Adrenal gland (tissue), 5 donors: Measurements from ENCODE around the gene TMEM200C.
"Not testable (repeated sequence)": the region's sequence is repeated elsewhere in the genome, so short reads cannot be mapped to it uniquely, and the experiment has no call there.

Experiments
- POLR2A ChIP-seq, 2 donors: fragments of 450-650 bp; IDR thresholded peaks; one replicate each; pipeline ENCODE4 v1.6.1; 2017; ENCODE audit warnings: antibody characterized with exemption in 2 of 2, mild to moderate bottlenecking in 2 of 2, moderate library complexity in 1 of 2
- TF ChIP-seq, protein P1 (sequence below), 6 experiments: fragments of 450-650 bp in 4 of 6; fragments of 200-600 bp in 2 of 6; sonication (generic) in 1 of 6; IDR thresholded peaks; 1 replicate in 5 of 6; 2 replicates in 1 of 6; pipeline versions ENCODE4 v1.5.1 to v1.8.0; 2016 to 2021; ENCODE audit warnings: antibody characterized with exemption in 6 of 6, mild to moderate bottlenecking in 2 of 6, moderate library complexity in 1 of 6
- donor health status: DM: no; HTN: no; CAD: no.

GRCh38 chr18:5862127-5862526, 33.2 kb downstream of the TMEM200C start:
- TF ChIP-seq, protein P1, sequence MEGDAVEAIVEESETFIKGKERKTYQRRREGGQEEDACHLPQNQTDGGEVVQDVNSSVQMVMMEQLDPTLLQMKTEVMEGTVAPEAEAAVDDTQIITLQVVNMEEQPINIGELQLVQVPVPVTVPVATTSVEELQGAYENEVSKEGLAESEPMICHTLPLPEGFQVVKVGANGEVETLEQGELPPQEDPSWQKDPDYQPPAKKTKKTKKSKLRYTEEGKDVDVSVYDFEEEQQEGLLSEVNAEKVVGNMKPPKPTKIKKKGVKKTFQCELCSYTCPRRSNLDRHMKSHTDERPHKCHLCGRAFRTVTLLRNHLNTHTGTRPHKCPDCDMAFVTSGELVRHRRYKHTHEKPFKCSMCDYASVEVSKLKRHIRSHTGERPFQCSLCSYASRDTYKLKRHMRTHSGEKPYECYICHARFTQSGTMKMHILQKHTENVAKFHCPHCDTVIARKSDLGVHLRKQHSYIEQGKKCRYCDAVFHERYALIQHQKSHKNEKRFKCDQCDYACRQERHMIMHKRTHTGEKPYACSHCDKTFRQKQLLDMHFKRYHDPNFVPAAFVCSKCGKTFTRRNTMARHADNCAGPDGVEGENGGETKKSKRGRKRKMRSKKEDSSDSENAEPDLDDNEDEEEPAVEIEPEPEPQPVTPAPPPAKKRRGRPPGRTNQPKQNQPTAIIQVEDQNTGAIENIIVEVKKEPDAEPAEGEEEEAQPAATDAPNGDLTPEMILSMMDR (IDR thresholded peaks at IDR 0.05), result not testable (repeated sequence)
- not testable (repeated sequence) for TF ChIP-seq POLR2A (IDR thresholded peaks at IDR 0.05)
